HG03045 (cell line): ENCODE measurements around the gene SCN3A.

Source experiments
- ATAC-seq: cut with Tn5 transposase; IDR thresholded peaks from one replicate; pipeline ENCODE4 v1.9.1; 2021; ENCODE audit warnings: mild to moderate bottlenecking, moderate library complexity; ENCODE audit not compliant: unreplicated experiment

The SCN3A gene

GRCh38 chr2:165192729-165193128 lies 11.1 kb downstream of the SCN3A start:
- no peak for ATAC-seq

GRCh38 chr2:165191096-165191728 lies 12.6 kb downstream of the SCN3A start:
- ATAC-seq: no peak

- no peak for ATAC-seq
Observed at GRCh38 chr2:165185633-165186032, 18.2 kb downstream of the SCN3A start.

GRCh38 chr2:165182029-165182428 lies 21.8 kb downstream of the SCN3A start:
- peak; percentile 81 for ATAC-seq

GRCh38 chr2:165176780-165177179 lies 27.1 kb downstream of the SCN3A start:
- ATAC-seq: no peak

- ATAC-seq: no peak
Observed at GRCh38 chr2:165173215-165173614, 30.6 kb downstream of the SCN3A start.

- no peak for ATAC-seq
Observed at GRCh38 chr2:165164201-165164600, 39.6 kb downstream of the SCN3A start.

- no peak for ATAC-seq
Observed at GRCh38 chr2:165163761-165164160, 40.1 kb downstream of the SCN3A start.

- ATAC-seq: no peak
Observed at GRCh38 chr2:165162466-165162865, 41.4 kb downstream of the SCN3A start.

GRCh38 chr2:165161510-165161909 lies 42.3 kb downstream of the SCN3A start:
- ATAC-seq: no peak

GRCh38 chr2:165157160-165157559 lies 46.7 kb downstream of the SCN3A start:
- ATAC-seq: no peak

GRCh38 chr2:165155152-165155551 lies 48.7 kb downstream of the SCN3A start:
- ATAC-seq: no peak

GRCh38 chr2:165149439-165149838 lies 54.4 kb downstream of the SCN3A start:
- peak; percentile 90 for ATAC-seq

- no peak for ATAC-seq
Observed at GRCh38 chr2:165147186-165148045, 56.4 kb downstream of the SCN3A start.

GRCh38 chr2:165144315-165144714 lies 59.5 kb downstream of the SCN3A start:
- ATAC-seq: peak; percentile 70

- ATAC-seq: no peak
Observed at GRCh38 chr2:165141601-165142354, 62.1 kb downstream of the SCN3A start.

GRCh38 chr2:165126244-165126643 lies 77.6 kb downstream of the SCN3A start:
- no peak for ATAC-seq

- ATAC-seq: no peak
Observed at GRCh38 chr2:165122521-165122920, 81.3 kb downstream of the SCN3A start.

GRCh38 chr2:165120740-165121467 lies 82.9 kb downstream of the SCN3A start:
- ATAC-seq: no peak

GRCh38 chr2:165115258-165115657 lies 88.6 kb downstream of the SCN3A start:
- ATAC-seq: no peak

- ATAC-seq: no peak
Observed at GRCh38 chr2:165114346-165114939, 89.4 kb downstream of the SCN3A start.
